ENCODE data around the gene EFS.

EFS gene

DNA sequence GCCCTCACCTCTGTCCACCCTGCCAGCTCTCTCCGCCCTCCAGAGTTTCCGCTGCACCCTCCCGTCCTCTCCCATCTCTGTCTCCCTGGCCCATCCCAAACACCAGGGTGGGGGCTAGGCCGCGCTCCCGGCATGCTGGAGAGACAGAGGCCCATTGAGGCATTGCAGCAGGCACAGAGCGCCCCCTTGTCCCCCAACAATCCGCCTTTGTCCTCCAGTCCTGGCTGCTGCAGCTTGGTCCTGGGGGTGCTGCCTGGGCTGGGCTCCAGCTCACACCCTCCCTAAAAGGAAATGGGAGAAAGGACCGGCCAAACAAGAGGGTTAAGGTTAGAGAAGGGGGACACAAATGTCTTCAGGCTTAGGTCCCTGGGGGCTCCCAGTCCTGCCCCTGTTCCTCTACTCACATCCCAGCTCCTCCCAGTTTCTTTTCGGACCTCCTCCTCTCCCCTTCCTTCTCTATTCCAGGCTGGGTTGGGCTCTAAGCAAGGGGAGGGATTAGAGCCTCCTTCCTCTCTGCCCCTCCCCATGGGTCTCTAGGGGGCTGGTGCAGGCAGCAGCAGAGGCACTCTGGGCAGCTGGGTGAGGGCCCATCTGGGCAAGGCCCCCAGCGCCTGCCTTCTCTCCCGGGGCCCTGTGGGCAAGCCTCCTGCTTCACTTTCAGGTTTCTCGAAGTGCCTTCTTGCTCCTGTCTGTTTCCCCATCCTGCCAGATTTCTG is 11.7 kb upstream of the EFS start, which contains the start of gene CMTM5:
CMTM5 (plus strand) TSS at position 565 of the 716 bp plus-strand sequence. CDS start 206 bp downstream, outside the sequence.
- Mint-ChIP-seq H3K27me3 (peaks cover 20% of the 10 kb centered on the region), H3K27ac (no peak within 1 kb of the TSS), H3K4me1 (no peaks in the 10 kb centered on the region), H3K9me3 (no peaks in the 10 kb centered on the region), H3K4me3 (no peak within 1 kb of the TSS)
- no peak for ATAC-seq
- no peak for DNase-seq

DNA sequence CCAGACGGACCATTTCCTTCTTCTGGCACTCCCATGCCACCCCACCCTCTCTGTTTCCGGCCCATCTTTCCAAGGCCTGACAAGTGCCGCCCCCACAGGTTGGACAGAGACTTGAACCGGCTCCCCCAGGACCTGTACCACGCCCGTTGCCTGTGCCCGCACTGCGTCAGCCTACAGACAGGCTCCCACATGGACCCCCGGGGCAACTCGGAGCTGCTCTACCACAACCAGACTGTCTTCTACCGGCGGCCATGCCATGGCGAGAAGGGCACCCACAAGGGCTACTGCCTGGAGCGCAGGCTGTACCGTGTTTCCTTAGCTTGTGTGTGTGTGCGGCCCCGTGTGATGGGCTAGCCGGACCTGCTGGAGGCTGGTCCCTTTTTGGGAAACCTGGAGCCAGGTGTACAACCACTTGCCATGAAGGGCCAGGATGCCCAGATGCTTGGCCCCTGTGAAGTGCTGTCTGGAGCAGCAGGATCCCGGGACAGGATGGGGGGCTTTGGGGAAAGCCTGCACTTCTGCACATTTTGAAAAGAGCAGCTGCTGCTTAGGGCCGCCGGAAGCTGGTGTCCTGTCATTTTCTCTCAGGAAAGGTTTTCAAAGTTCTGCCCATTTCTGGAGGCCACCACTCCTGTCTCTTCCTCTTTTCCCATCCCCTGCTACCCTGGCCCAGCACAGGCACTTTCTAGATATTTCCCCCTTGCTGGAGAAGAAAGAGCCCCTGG is 10.7 kb upstream of the EFS start:
- Mint-ChIP-seq H3K27me3 (peaks cover 19% of the 10 kb centered on the region), H3K9me3 (no peaks in the 10 kb centered on the region), H3K27ac (no peak overlapping the region), H3K4me3 (no peak overlapping the region), H3K4me1 (no peaks in the 10 kb centered on the region)
- ATAC-seq (no peak), DNase-seq (no peak)

DNA sequence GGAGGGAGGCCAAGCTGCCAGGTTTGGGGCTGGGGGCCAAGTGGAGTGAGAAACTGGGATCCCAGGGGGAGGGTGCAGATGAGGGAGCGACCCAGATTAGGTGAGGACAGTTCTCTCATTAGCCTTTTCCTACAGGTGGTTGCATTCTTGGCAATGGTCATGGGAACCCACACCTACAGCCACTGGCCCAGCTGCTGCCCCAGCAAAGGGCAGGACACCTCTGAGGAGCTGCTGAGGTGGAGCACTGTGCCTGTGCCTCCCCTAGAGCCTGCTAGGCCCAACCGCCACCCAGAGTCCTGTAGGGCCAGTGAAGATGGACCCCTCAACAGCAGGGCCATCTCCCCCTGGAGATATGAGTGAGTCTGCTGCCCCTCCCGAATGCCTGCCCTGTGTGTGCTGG is 8.1 kb upstream of the EFS start:
- H3K27ac Mint-ChIP-seq = no peak overlapping the region

DNA sequence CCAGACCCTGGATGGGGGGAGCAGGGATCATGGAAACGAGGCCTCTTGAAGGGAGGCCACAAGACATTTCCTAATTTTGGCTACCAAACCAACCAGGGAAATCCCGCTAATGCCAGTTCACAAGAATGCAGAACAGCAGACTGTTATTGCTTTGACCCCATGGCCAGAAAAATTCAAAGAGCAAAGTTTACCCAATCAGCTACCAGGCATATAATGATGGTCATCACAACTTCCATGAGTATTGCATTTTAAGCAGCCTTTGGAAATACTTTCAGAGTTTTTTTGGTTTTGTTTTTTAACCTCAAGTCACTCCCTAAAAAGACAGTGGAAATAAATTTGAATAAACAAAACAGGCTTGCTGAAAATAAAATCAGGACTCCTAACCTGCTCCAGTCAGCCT is 7.5 kb upstream of the EFS start, which contains the start of gene IL25:
IL25 (plus strand) TSS at position 301 of the 400 bp plus-strand sequence.
- H3K27me3 Mint-ChIP-seq = peaks cover 17% of the 10 kb centered on the region
- H3K9me3 Mint-ChIP-seq = no peaks in the 10 kb centered on the region
- DNase-seq = no peak
- no peak for ATAC-seq
- no peaks in the 10 kb centered on the region for H3K4me1 Mint-ChIP-seq
- H3K4me3 Mint-ChIP-seq = no peak within 1 kb of the TSS
- H3K27ac Mint-ChIP-seq = peak within 1 kb of the TSS in 1 of 2 donors; percentile 47

More for the DNA sequence above, 8.1 kb upstream of the EFS start:
- no peak overlapping the region for H3K4me3 Mint-ChIP-seq
- H3K4me1 Mint-ChIP-seq = no peaks in the 10 kb centered on the region
- H3K27me3 Mint-ChIP-seq = peaks cover 13% of the 10 kb centered on the region
- no peaks in the 10 kb centered on the region for H3K9me3 Mint-ChIP-seq
- DNase-seq (no peak), ATAC-seq (no peak)

DNA sequence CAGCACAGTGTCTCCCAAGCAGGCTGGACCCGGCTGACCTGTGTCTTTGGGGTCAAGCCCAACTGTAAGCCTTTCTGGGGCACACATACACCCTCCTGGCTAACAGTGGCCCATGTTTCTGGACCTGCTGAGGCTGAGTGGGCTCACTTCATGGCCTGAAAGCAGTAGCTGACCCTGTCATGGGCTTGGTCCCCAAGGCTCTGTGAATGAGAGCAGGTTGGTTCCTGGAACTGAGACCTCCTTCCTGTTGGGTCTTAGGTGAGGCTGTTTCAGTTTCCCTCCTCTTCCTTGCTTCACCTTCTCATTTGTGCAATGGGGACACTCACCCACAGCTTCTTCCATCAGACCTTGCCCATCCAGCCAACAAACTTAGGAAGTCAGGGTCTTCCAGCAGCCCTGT is 6.9 kb upstream of the EFS start:
- DNase-seq = no peak
- H3K27me3 Mint-ChIP-seq = peaks cover 17% of the 10 kb centered on the region
- no peaks in the 10 kb centered on the region for H3K4me1 Mint-ChIP-seq
- no peaks in the 10 kb centered on the region for H3K9me3 Mint-ChIP-seq
- no peak for ATAC-seq
- no peak overlapping the region for H3K4me3 Mint-ChIP-seq
- H3K27ac Mint-ChIP-seq = peak overlapping the region in 1 of 2 donors; percentile 47

GRCh38 chr14:23370221-23370620 is 5.2 kb upstream of the EFS start:
- DNase-seq = no peak

GRCh38 chr14:23366426-23366921 is 1.5 kb upstream of the EFS start:
- Mint-ChIP-seq H3K27me3 (peaks cover 50% of the 10 kb centered on the region), H3K9me3 (no peaks in the 10 kb centered on the region), H3K27ac (no peak overlapping the region), H3K4me3 (no peak overlapping the region), H3K4me1 (peaks cover 6% of the 10 kb centered on the region)
- DNase-seq = no peak
- ATAC-seq = peak; percentile 27

More at GRCh38 chr14:23370221-23370620, 5.2 kb upstream of the EFS start:
- H3K27ac Mint-ChIP-seq = no peak overlapping the region
- H3K27me3 Mint-ChIP-seq = peaks cover 26% of the 10 kb centered on the region
- H3K9me3 Mint-ChIP-seq = no peaks in the 10 kb centered on the region
- H3K4me1 Mint-ChIP-seq = no peaks in the 10 kb centered on the region
- no peak overlapping the region for H3K4me3 Mint-ChIP-seq
- no peak for ATAC-seq

- DNase-seq (no peak), ATAC-seq (peak; percentile 27)
- Mint-ChIP-seq H3K27ac (no peak overlapping the region), H3K4me1 (peaks cover 6% of the 10 kb centered on the region), H3K4me3 (no peak overlapping the region), H3K9me3 (no peaks in the 10 kb centered on the region), H3K27me3 (peaks cover 50% of the 10 kb centered on the region)
Measured at GRCh38 chr14:23365732-23366425, 907 bp upstream of the EFS start.

DNA sequence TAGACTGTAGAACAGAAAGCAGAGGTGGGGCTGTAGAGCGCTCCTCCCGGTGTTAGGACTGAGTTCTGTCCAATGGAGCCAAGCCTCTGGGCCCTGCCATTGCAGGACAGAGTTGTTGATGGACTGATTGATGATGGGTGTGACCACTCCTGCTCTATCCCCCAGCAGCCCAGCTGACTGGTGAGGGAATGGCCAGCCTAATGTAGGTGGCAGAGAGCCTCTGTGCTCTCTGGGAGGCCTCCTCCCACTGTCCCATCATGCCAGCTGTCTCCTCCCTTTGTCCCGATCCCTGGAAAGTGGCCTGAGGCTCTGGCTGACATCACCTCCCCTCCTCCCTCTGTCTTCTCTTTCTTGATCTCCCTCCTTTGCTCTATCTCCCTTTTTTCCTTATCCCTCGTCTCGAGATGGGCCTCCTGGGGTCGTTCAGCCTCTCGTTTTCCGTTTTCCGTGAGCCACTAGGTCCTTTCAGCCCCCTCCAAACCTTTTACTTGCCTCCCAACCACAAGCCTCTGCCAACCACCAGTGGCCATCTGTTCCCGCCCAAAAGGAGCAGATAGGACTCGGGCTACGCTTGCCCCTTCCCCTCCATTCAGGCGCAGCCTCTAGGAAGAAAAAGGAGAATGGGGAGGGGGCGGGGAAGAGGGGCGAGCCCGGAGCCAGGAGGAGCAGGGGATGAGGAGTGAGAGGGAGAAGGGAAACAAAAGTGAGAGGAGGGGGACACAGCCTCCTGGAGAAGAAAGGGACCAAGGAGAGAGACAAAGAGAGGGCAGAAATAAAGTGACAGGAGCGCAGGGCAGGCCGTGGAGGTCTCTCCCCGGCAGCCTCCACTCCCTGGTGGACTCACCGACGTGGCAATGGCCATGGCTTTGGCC is 572 bp downstream of the EFS start:
- ATAC-seq = no peak
- Mint-ChIP-seq H3K9me3 (no peaks in the 10 kb centered on the region), H3K27ac (no peak overlapping the region), H3K4me3 (peak overlapping the region; percentile 32 to 42), H3K4me1 (peaks cover 6% of the 10 kb centered on the region), H3K27me3 (peaks cover 50% of the 10 kb centered on the region)
- DNase-seq = no peak

GRCh38 chr14:23362200-23362599 is 2.8 kb downstream of the EFS start:
- DNase-seq (no peak), ATAC-seq (no peak)
- peak overlapping the region in 1 of 2 donors; percentile 46 for H3K27ac Mint-ChIP-seq
- no peak overlapping the region for H3K4me3 Mint-ChIP-seq
- no peaks in the 10 kb centered on the region for H3K9me3 Mint-ChIP-seq
- H3K4me1 Mint-ChIP-seq = peaks cover 6% of the 10 kb centered on the region
- H3K27me3 Mint-ChIP-seq = peaks cover 36% of the 10 kb centered on the region

DNA sequence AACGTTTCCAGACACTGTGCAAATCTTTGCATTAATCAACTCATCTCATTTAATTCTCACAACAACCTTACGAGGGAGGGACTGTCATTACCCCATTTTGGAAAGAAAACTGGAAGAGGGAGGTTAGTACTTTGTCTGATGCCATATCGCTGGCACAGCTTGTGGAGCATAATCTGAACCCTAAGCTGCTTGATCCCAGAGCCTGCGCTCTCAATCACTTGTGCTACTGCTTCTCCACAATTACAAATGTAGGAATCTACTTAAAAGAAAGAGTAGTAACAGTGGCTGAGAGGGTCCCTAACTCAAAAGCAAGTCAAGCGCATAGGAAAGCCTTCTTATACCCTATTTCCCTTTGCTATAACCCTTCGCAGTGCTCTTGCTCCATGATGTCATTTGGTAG is 3.2 kb downstream of the EFS start:
- no peak for ATAC-seq

GRCh38 chr14:23361320-23361719 is 3.7 kb downstream of the EFS start:
- Mint-ChIP-seq H3K27ac (no peak overlapping the region), H3K4me1 (peaks cover 6% of the 10 kb centered on the region), H3K4me3 (no peak overlapping the region), H3K27me3 (peaks cover 27% of the 10 kb centered on the region), H3K9me3 (no peaks in the 10 kb centered on the region)
- no peak for ATAC-seq
- no peak for DNase-seq

More for the DNA sequence above, 3.2 kb downstream of the EFS start:
- H3K27me3 Mint-ChIP-seq = peaks cover 31% of the 10 kb centered on the region
- H3K27ac Mint-ChIP-seq = peak overlapping the region in 1 of 2 donors; percentile 9
- no peak overlapping the region for H3K4me3 Mint-ChIP-seq
- H3K9me3 Mint-ChIP-seq = no peaks in the 10 kb centered on the region
- peaks cover 6% of the 10 kb centered on the region for H3K4me1 Mint-ChIP-seq
- DNase-seq = no peak

GRCh38 chr14:23360496-23360895 is 4.5 kb downstream of the EFS start:
- ATAC-seq = no peak
- Mint-ChIP-seq H3K9me3 (no peaks in the 10 kb centered on the region), H3K27me3 (peaks cover 24% of the 10 kb centered on the region), H3K27ac (no peak overlapping the region), H3K4me1 (peaks cover 6% of the 10 kb centered on the region), H3K4me3 (no peak overlapping the region)
- no peak for DNase-seq

DNA sequence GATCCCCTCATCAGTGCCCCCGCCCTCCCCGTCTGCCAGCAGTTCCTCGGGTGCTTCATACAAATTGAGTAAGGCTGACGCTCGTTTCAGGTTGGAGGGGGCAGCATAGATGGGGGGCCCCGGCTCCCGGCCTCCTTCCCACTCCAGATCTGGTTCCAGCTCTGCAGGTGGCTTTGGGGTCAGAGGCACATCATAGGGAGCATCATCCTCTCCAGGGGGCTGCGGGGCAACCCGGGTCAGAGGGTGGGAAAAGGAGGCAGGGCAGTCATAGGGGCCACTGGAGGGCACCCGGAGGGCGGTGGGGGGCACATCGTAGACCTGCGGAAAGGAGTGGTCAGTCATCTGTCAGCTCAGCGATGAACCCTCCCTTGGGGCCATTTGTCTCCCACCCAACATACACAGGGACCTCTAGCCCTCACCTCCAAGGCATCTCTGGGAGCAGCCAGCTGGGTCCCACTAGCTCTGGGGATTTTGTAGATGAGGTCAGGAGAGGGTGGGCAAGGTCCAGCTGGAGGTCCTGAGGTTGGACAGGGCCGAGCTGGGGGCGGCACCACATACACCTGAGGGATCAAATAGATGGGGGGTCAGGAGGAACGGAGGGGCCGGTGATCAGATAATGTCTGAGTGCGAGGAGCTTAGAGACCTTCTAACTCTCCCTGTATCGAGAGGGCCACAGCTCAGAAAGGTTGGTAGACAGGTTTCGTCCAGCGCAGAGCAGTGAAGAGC is 5.1 kb downstream of the EFS start:
- H3K4me3 Mint-ChIP-seq = no peak overlapping the region
- ATAC-seq = peak; percentile 8

More for the DNA sequence above, 5.1 kb downstream of the EFS start:
- no peaks in the 10 kb centered on the region for H3K9me3 Mint-ChIP-seq
- no peak for DNase-seq
- peaks cover 21% of the 10 kb centered on the region for H3K27me3 Mint-ChIP-seq
- H3K27ac Mint-ChIP-seq = no peak overlapping the region
- peaks cover 4% of the 10 kb centered on the region for H3K4me1 Mint-ChIP-seq

Data from stimulated activated naive CD8-positive, alpha-beta T cell treated with anti-CD3 and anti-CD28 coated beads, Interleukin-15, amount 100 ng/mL, for 72 hours (primary cell).